ENCODE data around the gene NOS1AP.

The NOS1AP gene

DNA sequence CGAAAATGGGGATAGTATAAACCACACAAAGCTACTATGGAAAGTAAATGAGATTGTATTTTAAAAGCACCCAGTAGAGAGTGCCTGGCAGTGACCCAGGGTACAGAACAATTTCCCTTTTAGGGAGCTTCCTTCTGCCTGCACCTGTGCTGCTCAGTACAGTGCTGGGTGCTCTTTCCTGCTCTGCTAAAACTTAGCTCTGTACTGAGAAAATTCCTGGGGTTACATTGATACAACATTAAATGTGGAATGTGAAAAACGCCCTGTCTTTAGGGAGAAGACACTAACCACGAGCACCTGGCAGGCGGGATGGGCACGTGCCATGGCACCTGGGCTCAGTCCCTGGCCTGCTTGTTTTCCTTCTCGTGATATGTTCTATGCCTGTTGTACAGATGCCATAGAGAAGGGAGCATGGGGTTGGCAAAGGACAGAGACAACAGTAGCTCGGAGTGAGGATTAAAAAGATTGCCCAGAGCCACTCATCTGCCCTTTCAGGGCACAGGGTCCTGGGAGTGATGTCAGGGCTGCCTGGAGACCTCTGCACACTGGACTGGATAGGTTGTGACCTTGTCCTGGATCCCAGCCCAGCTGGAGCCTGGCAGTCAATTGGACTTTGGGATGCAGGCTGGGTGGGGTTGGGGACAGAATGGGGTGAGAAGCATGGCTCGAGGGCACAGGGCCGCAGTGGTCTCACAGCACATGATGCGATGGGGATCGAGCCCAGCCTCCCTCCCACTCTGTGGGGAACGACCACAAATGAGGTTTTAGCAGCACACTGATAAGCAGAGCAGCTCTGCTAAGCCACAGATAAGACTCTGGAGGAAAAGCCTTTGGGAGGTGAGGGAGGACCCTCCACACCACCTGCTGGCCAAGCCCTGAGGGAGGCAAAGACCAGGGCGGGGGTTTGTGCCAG, 302.9 kb downstream of the NOS1AP start:
- DNase-seq = no peak

DNA sequence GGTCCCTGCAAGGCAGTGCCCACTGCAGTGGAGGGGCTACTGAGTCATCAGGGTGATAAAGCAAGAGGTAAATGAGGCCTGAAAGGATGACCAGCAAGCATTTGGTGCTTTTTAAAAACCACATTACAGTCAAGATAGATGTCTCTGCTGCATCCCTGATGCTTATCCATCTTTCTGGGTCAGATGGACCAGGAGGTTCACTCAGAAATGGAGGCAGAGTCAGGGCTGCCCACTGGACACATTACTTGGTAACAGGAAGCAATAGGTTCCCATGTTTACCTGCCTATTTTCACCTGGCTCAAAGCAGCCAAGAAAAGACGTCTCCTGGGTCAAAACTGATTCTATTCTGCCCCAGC, 303.6 kb downstream of the NOS1AP start:
- DNase-seq = no peak

GRCh38 chr1:162373541-162374260, 304.2 kb downstream of the NOS1AP start:
- DNase-seq = no peak

DNA sequence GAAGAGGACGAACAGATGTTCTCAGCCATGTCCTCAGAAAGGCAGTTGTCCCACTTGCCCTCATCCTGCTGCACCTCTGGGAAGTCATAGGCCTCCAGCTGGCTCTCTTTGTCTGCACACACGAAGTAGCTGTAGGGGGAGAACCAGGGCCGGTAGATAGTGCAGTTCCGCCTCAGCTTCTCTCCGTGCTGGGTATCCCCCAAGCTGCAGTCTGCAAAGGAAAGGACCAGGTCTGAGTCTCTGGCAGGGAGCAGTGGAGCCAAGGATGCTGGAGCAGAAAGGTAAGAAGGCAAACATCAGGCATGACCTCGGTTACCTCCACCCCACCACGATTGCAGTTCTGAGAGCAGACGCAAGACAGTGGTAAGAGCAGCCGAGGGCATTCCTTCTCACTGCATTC, 304.9 kb downstream of the NOS1AP start:
- DNase-seq = no peak

DNA sequence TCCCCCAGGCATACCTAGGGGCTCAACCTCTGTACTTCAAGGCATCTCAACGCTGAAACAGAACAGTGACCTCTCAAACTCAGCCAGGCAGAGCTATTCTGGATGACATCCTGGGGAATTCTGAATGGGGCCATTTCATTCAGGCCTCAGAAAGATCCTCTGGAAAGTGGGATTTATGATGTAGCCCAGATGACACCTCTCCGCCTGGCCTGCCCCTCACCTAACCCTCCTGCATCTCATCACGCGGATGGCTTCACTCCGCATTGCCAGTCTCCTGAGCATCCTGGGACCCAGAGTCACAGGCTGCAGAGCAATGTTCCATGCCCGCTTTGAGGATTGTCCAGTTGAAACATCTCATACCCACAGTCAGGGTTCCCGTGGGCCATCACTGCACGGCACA, 306.0 kb downstream of the NOS1AP start:
- no peak for DNase-seq

- no peak for DNase-seq
Observed at GRCh38 chr1:162376691-162377090, 307.2 kb downstream of the NOS1AP start, which contains the start of gene SPATA46. Gene SPATA46, minus strand, starts transcription at chr1:162376854. Its CDS starts 64 bp downstream, at chr1:162376790.

DNA sequence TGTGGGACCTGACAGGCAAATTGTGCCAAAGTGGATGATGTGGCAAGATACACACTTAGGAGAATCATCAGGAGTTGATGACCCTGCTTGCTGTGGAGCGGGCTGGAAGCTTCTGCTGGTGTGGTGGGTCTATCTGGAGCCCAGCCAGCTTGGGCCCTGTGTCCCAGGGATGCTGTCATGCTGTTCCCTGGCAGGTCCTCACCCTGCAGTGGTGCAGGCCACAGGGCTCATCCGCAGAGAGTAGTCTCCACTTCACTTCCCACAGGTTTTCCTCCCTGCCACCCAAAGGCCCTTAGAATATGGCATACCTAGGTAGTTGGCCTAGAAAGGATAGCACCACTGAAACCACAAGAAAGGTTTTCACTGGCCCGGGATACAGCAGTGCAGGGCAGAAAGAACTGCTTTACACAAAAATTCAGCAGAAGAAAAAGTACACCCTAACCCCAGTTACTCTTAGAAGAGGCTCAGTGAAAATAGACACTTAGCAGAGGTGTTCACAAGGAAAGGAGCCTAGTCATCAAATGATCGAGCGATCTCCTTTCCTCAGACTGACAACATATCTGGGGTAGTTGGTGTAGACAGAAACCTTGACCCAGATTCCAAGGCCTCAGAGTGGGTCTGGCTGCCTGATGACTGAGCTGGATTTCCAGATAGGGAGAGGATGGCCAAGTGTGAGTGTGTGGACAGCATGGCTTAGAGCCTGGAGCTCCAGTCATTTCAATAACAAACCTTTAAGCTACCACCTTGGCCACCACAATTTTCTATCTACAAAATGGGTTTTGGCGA, 310.8 kb downstream of the NOS1AP start:
- DNase-seq = no peak

DNA sequence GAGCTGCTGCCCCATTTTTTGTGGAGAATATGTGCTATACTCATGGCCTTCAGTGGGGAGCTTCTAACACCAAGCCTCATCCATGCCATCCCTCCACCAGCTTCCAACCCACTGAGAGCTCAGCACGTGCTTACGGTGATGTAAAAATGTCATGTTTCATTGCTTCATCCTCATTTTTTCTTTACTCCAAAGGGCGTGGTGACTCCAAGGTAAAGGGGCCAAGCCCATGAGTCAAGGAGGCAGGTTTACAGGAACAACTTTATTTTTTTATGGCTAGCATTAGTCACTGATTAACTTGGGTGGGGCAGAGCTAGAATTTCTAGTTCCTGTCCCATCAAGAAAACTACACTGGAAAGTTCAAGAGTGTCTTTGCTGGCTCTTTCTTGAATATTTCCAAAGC, 311.9 kb downstream of the NOS1AP start, which contains the start of gene C1orf226:
Gene C1orf226, plus strand, starts transcription at position 346 of the 400 bp plus-strand sequence. CDS start 174 bp downstream, outside the sequence.
- DNase-seq = no peak

GRCh38 chr1:162381941-162382750, 312.7 kb downstream of the NOS1AP start:
- no peak for DNase-seq

- no peak for DNase-seq
Observed at GRCh38 chr1:162383091-162383490, 313.6 kb downstream of the NOS1AP start.

GRCh38 chr1:162383516-162383915, 314.0 kb downstream of the NOS1AP start:
- no peak for DNase-seq

- DNase-seq = no peak
Observed at GRCh38 chr1:162384116-162384515, 314.6 kb downstream of the NOS1AP start.

DNA sequence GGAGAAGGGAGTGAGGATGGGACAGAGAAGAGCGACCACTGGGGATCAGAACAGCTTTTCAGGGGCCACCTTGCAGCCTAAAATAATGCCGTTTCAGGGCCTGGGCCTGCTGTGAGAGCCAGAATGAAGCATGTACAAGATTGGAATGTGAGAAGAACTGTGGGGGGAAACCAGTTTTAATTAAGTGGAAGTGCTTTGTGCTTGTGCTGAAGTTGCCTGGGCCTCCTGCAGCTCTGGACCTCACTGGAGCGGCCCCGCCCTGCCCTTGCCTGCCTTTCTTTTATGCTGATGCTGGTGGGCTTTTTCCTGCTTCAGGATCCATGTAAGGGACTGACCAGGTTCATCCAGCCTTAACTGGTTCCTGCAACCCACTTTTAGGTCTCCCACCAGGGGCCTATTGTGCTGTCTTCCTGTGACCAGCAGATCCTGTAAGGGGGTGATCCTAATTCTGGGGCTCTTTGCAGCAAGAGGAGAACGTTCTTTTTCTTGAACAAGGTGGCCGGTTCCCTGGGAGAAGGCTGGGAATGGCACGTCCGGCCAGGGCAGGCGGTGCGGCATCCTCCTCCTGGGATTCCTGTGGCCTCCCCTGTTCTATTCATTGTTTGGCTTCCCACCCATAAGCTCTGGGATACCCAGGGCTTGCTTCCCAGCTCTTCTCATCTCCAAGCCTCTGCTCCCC, 315.2 kb downstream of the NOS1AP start:
- DNase-seq = no peak

DNA sequence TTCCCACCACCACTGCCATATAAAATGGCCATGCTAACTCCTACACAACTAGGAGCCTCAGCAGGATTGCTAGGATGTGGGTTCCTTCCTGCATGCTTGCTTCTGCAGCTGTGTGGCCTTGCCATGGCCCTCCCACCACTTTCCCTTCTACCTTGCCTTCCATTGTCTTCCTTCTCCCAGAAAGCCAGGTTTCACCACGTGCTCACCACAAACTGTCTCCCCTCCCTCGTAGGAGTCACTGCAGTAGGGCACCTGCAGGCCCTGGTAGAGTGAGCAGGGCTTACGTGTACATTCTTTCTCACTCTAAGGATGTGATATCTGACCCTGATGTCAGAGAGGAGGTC, 315.8 kb downstream of the NOS1AP start:
- DNase-seq = no peak

DNA sequence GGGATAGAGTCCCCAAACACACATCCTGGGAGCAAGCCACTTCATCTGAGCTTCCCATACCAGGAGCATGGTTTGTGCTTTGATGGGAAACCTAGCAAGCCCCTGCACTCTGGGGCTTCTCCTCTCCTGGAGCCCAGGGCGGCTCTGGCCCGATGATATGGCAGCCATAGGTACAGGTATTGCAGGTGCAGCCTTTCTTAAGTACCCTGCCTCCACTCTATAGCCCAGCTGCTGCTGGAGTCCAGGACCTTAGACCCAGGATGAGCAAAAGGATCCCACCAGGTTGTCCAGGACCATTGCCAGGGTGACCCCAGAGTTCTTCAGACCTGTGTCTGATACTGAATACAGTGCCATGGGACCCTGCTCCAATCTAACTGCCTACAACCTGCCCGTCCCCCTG, 316.2 kb downstream of the NOS1AP start:
- no peak for DNase-seq

- DNase-seq = no peak
Observed at GRCh38 chr1:162386292-162387225, 317.1 kb downstream of the NOS1AP start.

DNA sequence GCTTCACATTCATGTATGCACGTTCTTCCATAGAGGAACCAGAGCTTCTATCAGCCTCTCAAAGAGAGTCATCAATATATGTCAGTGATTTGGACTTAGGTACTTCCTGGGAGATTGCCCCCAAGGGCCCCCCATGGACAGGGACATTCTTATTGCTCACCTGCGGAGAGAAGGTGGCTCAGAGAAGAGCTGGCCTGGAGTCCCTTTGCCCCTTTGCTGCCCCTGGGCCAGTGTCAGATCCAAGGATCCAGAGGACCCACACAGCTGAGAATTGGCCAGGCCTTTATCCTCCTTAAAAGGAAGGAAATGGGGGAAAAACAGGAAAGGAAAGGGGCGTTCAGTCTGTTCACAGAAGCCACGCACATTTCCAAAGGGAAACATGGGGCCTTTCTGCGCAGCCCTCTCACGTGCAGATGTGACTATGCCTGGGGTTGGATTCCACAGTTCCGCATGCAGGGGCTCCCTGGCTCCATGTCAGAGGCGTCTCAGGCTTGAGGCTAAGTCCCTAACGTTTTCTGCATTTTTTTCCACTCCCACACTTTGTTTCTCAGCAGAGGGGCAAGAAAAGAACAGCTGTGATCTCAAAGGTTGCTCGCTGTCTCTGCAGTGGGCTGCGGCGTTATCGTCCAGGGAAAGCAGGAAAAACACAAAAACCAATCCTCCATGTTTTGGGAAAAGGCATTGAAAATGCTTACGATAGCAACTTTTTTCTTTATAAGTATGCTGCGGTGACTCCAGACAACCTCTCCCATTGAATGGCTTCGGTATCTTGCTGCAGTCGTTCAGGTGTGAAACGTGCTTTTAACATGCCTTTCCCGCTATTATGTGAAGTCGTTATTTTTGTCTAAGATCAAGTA, 318.0 kb downstream of the NOS1AP start:
- no peak for DNase-seq

DNA sequence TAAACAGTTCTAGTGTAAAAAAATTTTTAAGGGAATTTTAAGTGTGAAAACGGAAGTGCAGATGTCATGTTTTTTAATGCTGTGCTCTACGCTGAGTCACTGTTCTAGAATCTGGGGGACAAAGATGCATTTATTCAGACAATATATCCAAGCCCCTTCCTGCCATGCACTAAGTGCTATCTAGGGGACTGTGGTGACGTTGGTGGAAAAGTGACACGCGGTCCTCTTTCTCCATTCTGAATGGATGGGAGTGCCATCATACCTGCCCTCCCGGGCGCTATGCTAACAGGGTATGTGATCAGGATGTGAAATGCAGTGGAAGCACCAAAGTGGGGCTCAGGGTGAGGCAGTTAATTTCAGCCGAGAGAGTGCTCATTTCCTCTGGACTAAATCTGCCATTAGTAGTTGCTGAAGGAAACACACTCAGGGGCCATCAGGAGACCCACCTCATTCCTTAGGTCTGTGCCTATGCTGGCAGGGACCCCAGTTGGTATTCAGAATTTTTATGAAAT, 318.6 kb downstream of the NOS1AP start:
- no peak for DNase-seq

DNA sequence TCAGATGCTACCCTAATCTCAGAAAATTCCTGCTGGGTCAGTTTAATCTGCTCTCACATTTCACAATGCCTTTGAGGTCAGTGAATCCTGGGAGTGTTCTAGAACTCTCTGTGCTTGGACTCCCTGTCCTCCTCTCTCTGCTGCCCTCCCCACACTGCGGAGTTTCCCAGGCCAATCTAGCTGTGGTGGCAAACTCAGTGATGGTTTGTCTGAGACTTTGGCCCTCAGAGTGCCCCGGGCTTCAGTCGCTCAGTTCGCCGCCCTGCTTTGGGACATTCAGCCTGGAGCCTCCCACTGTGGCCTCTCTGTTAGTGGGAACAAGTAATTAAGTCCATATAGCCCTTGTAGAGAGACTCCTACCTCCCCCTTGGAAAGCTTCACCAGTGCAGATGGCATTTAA, 319.1 kb downstream of the NOS1AP start:
- no peak for DNase-seq

All from stimulated activated CD4-positive, alpha-beta T cell treated with anti-CD3 and anti-CD28 coated beads, Interleukin-4, amount 100 ng/mL, for 4 hours (primary cell).